ENCODE data around the gene FAM110A. TPM values are rescaled to one million over a fixed set of nuclear protein-coding genes. Genes with fewer than 3 reads are reported as not detected.
"Not testable (repeated sequence)": the region's sequence is repeated elsewhere in the genome, so short reads cannot be mapped to it uniquely, and the experiment has no call there.

The FAM110A gene
- total RNA-seq, 1 donor from 2014 or later, result 14.3 TPM

DNA sequence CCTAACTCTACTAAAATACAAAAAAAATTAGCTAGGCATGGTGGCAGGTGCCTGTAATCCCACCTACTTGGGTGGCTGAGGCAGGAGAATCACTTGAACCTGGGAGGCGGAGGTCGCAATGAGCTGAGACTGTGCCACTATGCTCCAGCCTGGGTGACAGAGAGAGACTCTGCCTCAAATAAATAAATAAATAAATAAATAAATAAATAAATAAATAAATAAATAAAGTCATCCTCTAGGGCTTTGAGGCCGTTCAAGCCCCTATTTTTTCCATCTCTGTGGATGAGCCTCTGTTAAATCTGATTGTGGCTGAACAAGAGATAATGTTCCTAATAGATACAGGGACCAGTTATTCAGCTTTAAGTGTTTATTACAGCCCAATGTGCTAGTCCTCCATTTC lies 31.8 kb upstream of the FAM110A start:
- DNase-seq (ENCODE audit: extremely low spot score, unreplicated experiment), result no peak
- peaks cover 5% of the 10 kb centered on the region for H3K9me3 Mint-ChIP-seq

DNA sequence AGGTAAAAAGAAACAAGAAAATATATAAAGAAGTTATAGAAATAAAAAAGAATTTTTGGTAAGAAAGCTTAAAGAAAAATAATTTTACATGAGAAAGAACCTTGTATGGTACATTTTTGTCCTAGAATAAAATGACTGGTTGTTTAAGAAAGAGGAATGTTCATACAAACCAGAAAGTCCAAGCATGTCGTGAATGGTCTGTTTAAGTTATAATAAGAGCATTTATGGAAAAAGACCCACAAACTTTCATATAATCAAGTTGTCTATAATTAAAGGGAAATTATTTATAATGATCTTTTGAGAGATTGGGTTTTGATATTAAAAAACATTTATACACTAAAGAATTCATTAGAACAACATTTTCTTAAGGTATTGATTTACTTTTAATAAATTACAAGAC lies 27.8 kb upstream of the FAM110A start:
- no peaks in the 10 kb centered on the region for H3K4me1 Mint-ChIP-seq (ENCODE audit: unreplicated experiment)
- TF ChIP-seq, protein P1, sequence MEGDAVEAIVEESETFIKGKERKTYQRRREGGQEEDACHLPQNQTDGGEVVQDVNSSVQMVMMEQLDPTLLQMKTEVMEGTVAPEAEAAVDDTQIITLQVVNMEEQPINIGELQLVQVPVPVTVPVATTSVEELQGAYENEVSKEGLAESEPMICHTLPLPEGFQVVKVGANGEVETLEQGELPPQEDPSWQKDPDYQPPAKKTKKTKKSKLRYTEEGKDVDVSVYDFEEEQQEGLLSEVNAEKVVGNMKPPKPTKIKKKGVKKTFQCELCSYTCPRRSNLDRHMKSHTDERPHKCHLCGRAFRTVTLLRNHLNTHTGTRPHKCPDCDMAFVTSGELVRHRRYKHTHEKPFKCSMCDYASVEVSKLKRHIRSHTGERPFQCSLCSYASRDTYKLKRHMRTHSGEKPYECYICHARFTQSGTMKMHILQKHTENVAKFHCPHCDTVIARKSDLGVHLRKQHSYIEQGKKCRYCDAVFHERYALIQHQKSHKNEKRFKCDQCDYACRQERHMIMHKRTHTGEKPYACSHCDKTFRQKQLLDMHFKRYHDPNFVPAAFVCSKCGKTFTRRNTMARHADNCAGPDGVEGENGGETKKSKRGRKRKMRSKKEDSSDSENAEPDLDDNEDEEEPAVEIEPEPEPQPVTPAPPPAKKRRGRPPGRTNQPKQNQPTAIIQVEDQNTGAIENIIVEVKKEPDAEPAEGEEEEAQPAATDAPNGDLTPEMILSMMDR (conservative IDR thresholded peaks at IDR 0.05), result no peak
- peaks cover 10% of the 10 kb centered on the region for H3K27me3 Mint-ChIP-seq
- H3K4me3 Mint-ChIP-seq, result no peak overlapping the region
- H3K27ac Mint-ChIP-seq, result no peak overlapping the region
- no peaks in the 10 kb centered on the region for H3K36me3 Mint-ChIP-seq
- DNase-seq (ENCODE audit: extremely low spot score, unreplicated experiment), result no peak
- peaks cover 5% of the 10 kb centered on the region for H3K9me3 Mint-ChIP-seq

More for the DNA sequence above, 31.8 kb upstream of the FAM110A start:
- TF ChIP-seq, protein P1 (conservative IDR thresholded peaks at IDR 0.05), result no peak
- Mint-ChIP-seq H3K4me3 (no peak overlapping the region), H3K36me3 (no peaks in the 10 kb centered on the region), H3K4me1 (ENCODE audit: unreplicated experiment) (no peaks in the 10 kb centered on the region), H3K27ac (no peak overlapping the region), H3K27me3 (peaks cover 15% of the 10 kb centered on the region)

DNA sequence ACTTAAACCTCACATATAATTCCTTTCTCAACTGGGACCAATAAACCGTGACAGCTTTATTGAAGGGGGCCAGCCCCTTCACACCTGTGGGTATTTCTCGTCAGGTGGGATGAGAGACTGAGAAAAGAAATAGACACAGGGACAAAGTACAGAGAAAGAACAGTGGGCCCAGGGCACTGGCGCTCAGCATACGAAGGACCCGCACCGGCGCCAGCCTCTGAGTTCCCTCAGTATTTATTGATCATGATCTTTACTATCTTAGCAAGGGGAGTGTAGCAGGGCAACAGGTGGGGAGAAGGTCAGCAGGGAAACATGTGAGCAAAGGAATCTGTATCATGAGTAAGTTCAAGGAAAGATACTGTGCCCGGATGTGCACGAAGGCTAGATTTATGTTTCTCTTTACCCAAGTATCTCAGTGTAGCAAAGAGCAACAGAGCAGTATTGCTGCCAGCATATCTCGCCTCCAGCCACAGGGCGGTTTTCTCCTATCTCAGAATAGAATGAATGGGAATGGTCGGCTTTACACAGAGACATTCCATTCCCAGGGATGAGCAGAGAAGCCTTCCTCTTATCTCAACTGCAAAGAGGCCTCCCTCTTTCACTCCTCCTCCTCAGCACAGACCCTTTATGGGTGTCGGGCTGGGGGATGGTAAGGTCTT lies 21.6 kb upstream of the FAM110A start:
- not testable (repeated sequence) for H3K27ac Mint-ChIP-seq; H3K4me3 Mint-ChIP-seq; H3K4me1 Mint-ChIP-seq (ENCODE audit: unreplicated experiment); H3K9me3 Mint-ChIP-seq; H3K36me3 Mint-ChIP-seq; DNase-seq (ENCODE audit: extremely low spot score, unreplicated experiment)
- peaks cover 22% of the 10 kb centered on the region for H3K27me3 Mint-ChIP-seq

DNA sequence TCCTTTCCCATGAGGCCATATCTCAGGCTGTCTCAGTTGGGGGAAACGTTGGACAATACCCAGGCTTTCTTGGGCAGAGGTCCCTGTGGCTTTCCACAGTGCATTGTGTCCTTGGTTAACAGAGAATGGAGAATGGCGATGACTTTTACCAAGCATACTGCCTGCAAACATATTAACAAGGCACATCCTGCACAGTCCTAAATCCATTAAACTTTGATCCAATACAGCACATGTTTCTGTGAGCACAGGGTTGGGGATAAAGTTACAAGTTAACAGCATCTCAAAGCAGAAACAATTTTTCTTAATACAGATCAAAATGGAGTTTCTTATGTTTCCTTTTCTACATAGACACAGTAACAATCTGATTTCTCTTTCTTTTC lies 21.1 kb upstream of the FAM110A start:
- H3K4me3 Mint-ChIP-seq; DNase-seq (ENCODE audit: extremely low spot score, unreplicated experiment); H3K27ac Mint-ChIP-seq; H3K4me1 Mint-ChIP-seq (ENCODE audit: unreplicated experiment); H3K9me3 Mint-ChIP-seq; H3K36me3 Mint-ChIP-seq: not testable (repeated sequence)
- peaks cover 22% of the 10 kb centered on the region for H3K27me3 Mint-ChIP-seq

DNA sequence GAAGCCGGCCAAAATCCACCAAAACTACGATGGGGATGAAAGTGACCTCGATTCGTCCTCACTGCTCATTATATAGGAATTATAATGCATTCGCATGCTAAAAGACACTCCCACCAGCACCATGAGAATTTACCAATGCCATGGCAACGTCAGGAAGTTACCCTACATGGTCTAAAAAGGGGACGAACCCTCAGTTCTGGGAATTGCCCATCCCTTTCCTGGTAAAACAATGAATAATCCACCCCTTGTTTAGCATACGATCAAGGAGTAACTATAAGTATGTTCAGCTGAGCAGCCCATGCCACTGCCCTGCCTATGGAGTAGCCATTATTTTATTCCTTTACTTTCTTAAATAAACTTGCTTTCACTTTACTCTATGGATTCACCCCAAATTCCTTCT lies 20.1 kb upstream of the FAM110A start:
- no peak for DNase-seq (ENCODE audit: extremely low spot score, unreplicated experiment)
- TF ChIP-seq, protein P1 (conservative IDR thresholded peaks at IDR 0.05), result no peak
- peaks cover 22% of the 10 kb centered on the region for H3K27me3 Mint-ChIP-seq
- no peaks in the 10 kb centered on the region for H3K9me3 Mint-ChIP-seq
- H3K4me3 Mint-ChIP-seq, result no peak overlapping the region
- peaks cover 6% of the 10 kb centered on the region for H3K4me1 Mint-ChIP-seq (ENCODE audit: unreplicated experiment)
- H3K27ac Mint-ChIP-seq, result no peak overlapping the region
- H3K36me3 Mint-ChIP-seq, result no peaks in the 10 kb centered on the region

DNA sequence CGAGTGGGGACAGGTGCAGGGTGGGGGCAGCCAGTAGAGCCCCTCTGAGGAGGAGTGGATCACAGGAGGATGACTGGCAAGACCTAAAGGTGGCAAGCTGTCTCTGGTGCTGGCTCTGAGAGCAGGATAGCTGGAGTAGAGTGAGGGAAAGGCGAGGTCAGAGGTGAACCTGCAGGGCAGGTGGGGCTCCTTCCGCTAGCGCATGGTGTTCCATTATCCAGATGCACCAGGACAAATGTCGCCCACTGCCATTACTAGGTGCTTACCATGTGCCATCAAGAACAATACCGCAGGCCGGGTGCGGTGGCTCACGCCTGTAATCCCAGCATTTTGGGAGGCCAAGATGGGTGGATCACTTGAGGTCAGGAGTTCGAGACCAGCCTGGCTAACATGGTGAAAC lies 18.3 kb upstream of the FAM110A start:
- TF ChIP-seq, protein P1 (conservative IDR thresholded peaks at IDR 0.05), result no peak
- no peak overlapping the region for H3K27ac Mint-ChIP-seq

More for the DNA sequence above, 18.3 kb upstream of the FAM110A start:
- H3K9me3 Mint-ChIP-seq, result no peaks in the 10 kb centered on the region
- H3K36me3 Mint-ChIP-seq, result no peaks in the 10 kb centered on the region
- no peak overlapping the region for H3K4me3 Mint-ChIP-seq
- H3K27me3 Mint-ChIP-seq, result peaks cover 15% of the 10 kb centered on the region
- DNase-seq (ENCODE audit: extremely low spot score, unreplicated experiment), result no peak
- H3K4me1 Mint-ChIP-seq (ENCODE audit: unreplicated experiment), result peaks cover 6% of the 10 kb centered on the region
